ENCODE results near the gene STX10.
"Not testable (repeated sequence)": the region's sequence is repeated elsewhere in the genome, so short reads cannot be mapped to it uniquely, and the experiment has no call there.

The STX10 gene

DNA sequence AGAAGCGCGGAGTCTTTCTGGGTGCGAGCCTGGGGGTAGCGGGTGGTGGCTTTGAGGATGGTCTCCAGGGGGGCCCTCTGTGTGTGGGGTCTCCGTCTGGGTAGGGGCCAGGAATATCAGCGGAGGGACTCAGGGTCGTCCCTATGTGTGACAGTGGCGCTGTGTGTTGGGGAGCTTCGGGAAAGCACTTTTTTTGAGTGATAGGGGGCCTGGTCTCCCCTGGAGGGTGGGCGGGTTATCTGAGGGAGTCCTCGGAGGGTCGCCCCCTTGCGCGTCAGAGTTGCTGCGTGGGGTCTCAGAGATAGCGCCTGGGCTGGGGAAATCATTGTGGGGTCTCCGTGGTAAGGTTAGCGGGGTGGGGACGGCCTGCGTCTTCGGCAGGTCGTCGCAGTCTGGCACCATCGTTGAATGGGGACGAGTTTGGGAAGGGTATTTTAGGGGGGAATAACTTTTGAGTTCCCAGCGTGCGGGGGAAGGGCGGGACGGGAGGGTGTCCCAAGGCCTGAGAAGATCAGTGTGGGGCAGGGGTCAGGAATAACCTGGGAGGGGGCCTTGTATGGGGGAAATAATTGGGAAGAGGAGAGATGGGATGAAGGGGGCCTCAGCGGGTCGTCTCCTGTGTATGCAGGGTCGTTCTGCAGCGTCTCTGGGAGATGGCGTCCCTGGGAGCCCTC lies 893 bp upstream of the STX10 start:
- H3K36me3 ChIP-seq, result peaks cover 0 to 6% (median 0%) of the 10 kb centered on the region in 3 donors
- intact Hi-C loops (cut with DNase I; ENCODE audit: low total_unique reads), result loop anchor here (10.0 kb wide), 1 partner anchor 694 kb away; no protein-coding TSS in a partner anchor
- peaks cover 0 to 35% (median 26%) of the 10 kb centered on the region in 4 donors for H3K4me1 ChIP-seq
- H3K27me3 ChIP-seq, result no peaks in the 10 kb centered on the region
- H3K27ac ChIP-seq, result peak overlapping the region; percentile 99
- H3K4me3 ChIP-seq, result peak overlapping the region; percentile 94 to 98
- TF ChIP-seq, protein P1, sequence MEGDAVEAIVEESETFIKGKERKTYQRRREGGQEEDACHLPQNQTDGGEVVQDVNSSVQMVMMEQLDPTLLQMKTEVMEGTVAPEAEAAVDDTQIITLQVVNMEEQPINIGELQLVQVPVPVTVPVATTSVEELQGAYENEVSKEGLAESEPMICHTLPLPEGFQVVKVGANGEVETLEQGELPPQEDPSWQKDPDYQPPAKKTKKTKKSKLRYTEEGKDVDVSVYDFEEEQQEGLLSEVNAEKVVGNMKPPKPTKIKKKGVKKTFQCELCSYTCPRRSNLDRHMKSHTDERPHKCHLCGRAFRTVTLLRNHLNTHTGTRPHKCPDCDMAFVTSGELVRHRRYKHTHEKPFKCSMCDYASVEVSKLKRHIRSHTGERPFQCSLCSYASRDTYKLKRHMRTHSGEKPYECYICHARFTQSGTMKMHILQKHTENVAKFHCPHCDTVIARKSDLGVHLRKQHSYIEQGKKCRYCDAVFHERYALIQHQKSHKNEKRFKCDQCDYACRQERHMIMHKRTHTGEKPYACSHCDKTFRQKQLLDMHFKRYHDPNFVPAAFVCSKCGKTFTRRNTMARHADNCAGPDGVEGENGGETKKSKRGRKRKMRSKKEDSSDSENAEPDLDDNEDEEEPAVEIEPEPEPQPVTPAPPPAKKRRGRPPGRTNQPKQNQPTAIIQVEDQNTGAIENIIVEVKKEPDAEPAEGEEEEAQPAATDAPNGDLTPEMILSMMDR (IDR thresholded peaks at IDR 0.05), result no peak
- no peaks in the 10 kb centered on the region for H3K9me3 ChIP-seq
- DNase-seq, result peak in 1 of 2 donors; percentile 81

DNA sequence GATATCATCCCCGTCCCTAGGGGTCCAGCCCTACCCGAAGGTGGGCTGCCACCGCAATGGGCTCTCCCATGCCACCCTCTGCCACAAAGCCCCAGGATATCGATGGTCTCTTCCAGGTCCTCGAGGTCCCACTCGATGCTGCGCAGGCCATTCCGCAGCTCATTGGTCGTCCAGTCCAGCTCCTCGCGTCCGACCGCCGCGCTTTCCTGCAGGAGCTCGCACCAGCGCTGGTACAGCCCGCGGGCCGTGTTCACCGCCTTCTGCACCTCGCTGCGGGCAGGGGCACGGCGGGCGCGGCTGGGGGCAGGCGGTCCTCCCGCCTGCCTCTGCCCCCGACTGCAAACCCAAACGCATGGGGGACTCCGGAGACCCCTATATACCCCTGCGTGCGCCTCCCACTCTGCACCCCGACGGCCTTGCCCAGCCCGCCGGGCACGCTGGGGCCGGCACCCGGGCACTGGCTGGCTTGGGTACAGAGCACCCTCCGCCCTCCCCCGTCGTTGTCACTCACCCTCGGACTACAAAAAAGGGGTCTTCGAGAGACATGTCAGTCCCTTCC lies 468 bp downstream of the STX10 start:
- no peaks in the 10 kb centered on the region for H3K9me3 ChIP-seq
- intact Hi-C loops (cut with DNase I; ENCODE audit: low total_unique reads), result loop anchor here (10.0 kb wide), 2 partner anchors 115 to 695 kb away; no protein-coding TSS in a partner anchor

DNA sequence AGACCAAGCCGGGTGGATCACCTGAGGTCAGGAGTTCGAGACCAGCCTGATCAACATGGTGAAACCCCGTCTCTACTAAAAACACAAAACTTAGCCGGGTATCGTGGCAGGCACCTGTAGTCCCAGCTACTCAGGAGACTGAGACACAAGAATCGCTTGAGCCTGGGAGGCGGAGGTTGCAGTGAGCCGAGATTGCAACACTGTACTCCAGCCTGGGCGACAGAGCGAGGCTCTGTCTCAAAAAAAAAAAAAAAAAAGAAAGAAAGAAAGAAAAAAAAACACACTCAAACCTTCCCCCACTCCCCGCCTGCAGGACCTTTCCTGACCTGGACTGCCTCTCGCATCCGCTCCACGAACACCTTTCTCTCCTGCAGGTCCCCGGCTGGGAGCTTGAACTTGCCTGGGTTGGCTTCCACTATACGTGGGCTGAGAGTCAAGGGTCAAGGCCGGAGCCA lies 975 bp downstream of the STX10 start:
- H3K4me3 ChIP-seq, result peak overlapping the region; percentile 94 to 98
- not testable (repeated sequence) for H3K9me3 ChIP-seq, H3K27me3 ChIP-seq, DNase-seq
- peaks cover 0 to 21% (median 14%) of the 10 kb centered on the region in 4 donors for H3K4me1 ChIP-seq
- H3K27ac ChIP-seq, result peak overlapping the region; percentile 99
- H3K36me3 ChIP-seq, result peaks cover 4 to 22% (median 11%) of the 10 kb centered on the region in 3 donors
- intact Hi-C loops (cut with DNase I; ENCODE audit: low total_unique reads), result loop anchor here (10.0 kb wide), 1 partner anchor 116 kb away; no protein-coding TSS in a partner anchor

More for the DNA sequence above, 468 bp downstream of the STX10 start:
- peak overlapping the region; percentile 94 to 98 for H3K4me3 ChIP-seq
- peak in 1 of 2 donors; percentile 82 for DNase-seq
- H3K4me1 ChIP-seq, result peaks cover 0 to 21% (median 14%) of the 10 kb centered on the region in 4 donors
- H3K27me3 ChIP-seq, result no peaks in the 10 kb centered on the region
- H3K27ac ChIP-seq, result peak overlapping the region; percentile 99
- H3K36me3 ChIP-seq, result peaks cover 0 to 17% (median 6%) of the 10 kb centered on the region in 3 donors
- TF ChIP-seq, protein P1 (IDR thresholded peaks at IDR 0.05), result no peak

DNA sequence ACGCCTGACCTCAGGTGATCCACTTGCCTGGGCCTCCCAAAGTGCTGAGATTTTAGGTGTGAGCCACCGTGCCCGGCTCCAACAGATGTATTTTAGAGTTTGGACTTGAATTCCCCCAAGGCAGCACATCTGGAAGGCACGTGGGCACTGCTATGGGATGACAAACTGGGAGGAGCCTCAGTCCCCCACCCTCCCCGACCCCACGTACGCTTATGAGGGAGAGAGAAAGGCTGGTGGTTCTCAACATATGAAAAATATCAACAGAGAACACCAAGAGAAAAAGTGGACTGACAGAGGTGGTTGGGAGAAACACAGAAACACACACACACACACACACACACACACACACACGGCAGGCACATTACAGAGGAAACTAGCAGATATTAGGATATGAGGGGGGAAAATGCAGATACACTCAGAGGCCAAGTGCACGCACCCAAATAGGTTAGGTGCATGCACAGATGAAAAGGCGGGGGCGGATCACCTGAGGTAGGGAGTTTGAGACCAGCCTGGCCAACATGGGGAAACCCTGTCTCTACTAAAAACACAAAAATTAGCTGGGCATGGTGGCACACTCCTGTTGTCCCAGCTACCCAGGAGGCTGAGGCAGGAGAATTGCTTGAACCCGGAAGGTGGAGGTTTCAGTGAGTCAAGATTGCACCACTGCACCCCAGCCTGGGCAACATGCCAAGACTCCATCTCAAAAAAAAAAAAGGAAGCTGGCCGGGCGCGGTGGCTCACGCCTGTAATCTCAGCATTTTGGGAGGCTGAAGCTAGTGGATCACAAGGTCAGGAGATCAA lies 3.2 kb downstream of the STX10 start:
- intact Hi-C loops (cut with DNase I; ENCODE audit: low total_unique reads), result loop anchor here (10.0 kb wide), 1 partner anchor 118 kb away; no protein-coding TSS in a partner anchor
- Histone ChIP-seq H3K27ac (no peak overlapping the region), H3K4me1 (peaks cover 0 to 33% (median 15%) of the 10 kb centered on the region in 4 donors)

DNA sequence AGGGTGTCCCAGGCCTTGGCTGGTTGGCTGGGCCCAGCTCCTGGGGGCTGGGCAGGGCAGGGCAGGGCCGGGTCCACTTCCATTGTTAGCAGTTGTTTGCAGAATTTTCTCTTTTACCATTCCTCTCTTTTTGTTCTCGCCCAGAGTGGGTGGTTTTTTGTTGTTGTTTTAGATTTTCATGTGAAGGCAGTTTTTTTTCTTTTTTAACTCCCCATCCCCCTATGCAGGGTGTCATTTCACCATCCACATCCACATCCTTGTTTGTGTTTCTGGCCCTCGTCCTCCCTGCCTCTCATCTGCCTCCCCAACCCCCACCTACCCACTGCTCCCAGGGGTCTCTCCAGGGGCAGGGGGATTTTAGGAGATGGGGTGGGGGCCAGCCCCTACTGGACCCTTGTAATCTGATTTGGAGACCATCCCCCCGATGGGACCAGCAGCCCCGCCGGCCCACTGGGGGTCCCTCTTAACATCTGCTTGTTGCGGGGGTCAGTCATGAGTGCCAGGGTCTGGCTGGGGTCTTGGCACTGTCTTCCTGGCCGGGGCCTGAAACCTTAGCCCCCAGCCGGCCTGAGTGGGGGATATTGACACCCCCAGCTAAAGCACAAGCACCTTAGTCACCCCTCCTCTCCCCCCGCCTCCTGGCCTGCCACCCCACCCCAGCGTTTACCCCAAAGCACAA lies 10.4 kb downstream of the STX10 start:
- peaks cover 0 to 17% (median 2%) of the 10 kb centered on the region in 4 donors for H3K4me1 ChIP-seq
- TF ChIP-seq, protein P1 (IDR thresholded peaks at IDR 0.05), result no peak
- H3K9me3 ChIP-seq, result no peaks in the 10 kb centered on the region
- no peak overlapping the region for H3K27ac ChIP-seq
- H3K36me3 ChIP-seq, result peaks cover 35 to 72% (median 53%) of the 10 kb centered on the region in 3 donors
- DNase-seq, result no peak
- no peaks in the 10 kb centered on the region for H3K27me3 ChIP-seq
- intact Hi-C loops (cut with DNase I; ENCODE audit: low total_unique reads), result loop anchor here (10.0 kb wide), 1 partner anchor 125 kb away; no protein-coding TSS in a partner anchor
- H3K4me3 ChIP-seq, result no peak overlapping the region

More for the DNA sequence above, 3.2 kb downstream of the STX10 start:
- H3K36me3 ChIP-seq, result peaks cover 9 to 28% (median 15%) of the 10 kb centered on the region in 3 donors
- no peaks in the 10 kb centered on the region for H3K27me3 ChIP-seq
- no peak overlapping the region for H3K4me3 ChIP-seq
- no peak for DNase-seq
- no peaks in the 10 kb centered on the region for H3K9me3 ChIP-seq
- TF ChIP-seq, protein P1 (IDR thresholded peaks at IDR 0.05), result no peak

Data from tibial artery (tissue), 4 donors.